Activated naive CD8-positive, alpha-beta T cell treated with anti-CD3 and anti-CD28 coated beads, Interleukin-2, amount 50 U/mL, for 16 hours (primary cell): Measurements from ENCODE around the gene KIAA0040.
A peak's percentile ranks its signal among the peaks of the same experiment; 100 is the strongest.

ENCODE experiments used
- DNase-seq: peaks from one replicate; pipeline ENCODE4 v3.0.0-alpha.2; 2020; ENCODE audit warnings: low read depth, low spot score

The KIAA0040 gene

GRCh38 chr1:175192630-175193526 lies at the start of gene KIAA0040:
TSS of gene KIAA0040 (minus strand) at chr1:175192776. CDS start at chr1:175161013, 31,763 bp downstream.
- peak; percentile 44 for DNase-seq

- DNase-seq, result no peak
Observed at GRCh38 chr1:175237389-175237788, 44.8 kb upstream of the KIAA0040 start.

- DNase-seq, result no peak
Observed at GRCh38 chr1:175234639-175235038, 42.1 kb upstream of the KIAA0040 start.

- no peak for DNase-seq
Observed at GRCh38 chr1:175232335-175232734, 39.8 kb upstream of the KIAA0040 start.

GRCh38 chr1:175225805-175226129 lies 33.2 kb upstream of the KIAA0040 start:
- no peak for DNase-seq

GRCh38 chr1:175222296-175222938 lies 29.8 kb upstream of the KIAA0040 start:
- DNase-seq, result no peak

GRCh38 chr1:175221557-175222175 lies 29.1 kb upstream of the KIAA0040 start:
- no peak for DNase-seq

GRCh38 chr1:175220853-175221556 lies 28.4 kb upstream of the KIAA0040 start:
- no peak for DNase-seq

GRCh38 chr1:175219774-175220173 lies 27.2 kb upstream of the KIAA0040 start:
- DNase-seq, result no peak

- DNase-seq, result no peak
Observed at GRCh38 chr1:175218786-175219434, 26.3 kb upstream of the KIAA0040 start.

GRCh38 chr1:175217721-175218531 lies 25.4 kb upstream of the KIAA0040 start:
- DNase-seq, result no peak

- DNase-seq, result no peak
Observed at GRCh38 chr1:175216444-175216843, 23.9 kb upstream of the KIAA0040 start.

GRCh38 chr1:175211656-175212055 lies 19.1 kb upstream of the KIAA0040 start:
- no peak for DNase-seq

GRCh38 chr1:175210744-175211143 lies 18.2 kb upstream of the KIAA0040 start:
- no peak for DNase-seq

- DNase-seq, result no peak
Observed at GRCh38 chr1:175209493-175209921, 16.9 kb upstream of the KIAA0040 start.

- no peak for DNase-seq
Observed at GRCh38 chr1:175208773-175209492, 16.4 kb upstream of the KIAA0040 start.

GRCh38 chr1:175207971-175208370 lies 15.4 kb upstream of the KIAA0040 start:
- no peak for DNase-seq

GRCh38 chr1:175206687-175207086 lies 14.1 kb upstream of the KIAA0040 start:
- no peak for DNase-seq

GRCh38 chr1:175204330-175204729 lies 11.8 kb upstream of the KIAA0040 start:
- no peak for DNase-seq

- DNase-seq, result no peak
Observed at GRCh38 chr1:175203570-175204068, 11.0 kb upstream of the KIAA0040 start.
